OCI-LY1 (cell line): ENCODE measurements around the gene MAST4.

Experiments
- EZH2 ChIP-seq: fragments of 200-600 bp; sonication (generic), shearing (Covaris generic); IDR thresholded peaks from 2 replicates; pipeline ENCODE4 v1.8.0; 2017; ENCODE audit warnings: borderline replicate concordance, mixed run types, mild to moderate bottlenecking, antibody characterized with exemption, low read length, moderate library complexity, mixed read lengths
- TF ChIP-seq, protein P1 (sequence below): fragments of 200-600 bp; sonication (generic), shearing (Covaris generic); IDR thresholded peaks from 2 replicates; pipeline ENCODE4 v1.5.1; 2017; ENCODE audit warnings: mild to moderate bottlenecking, antibody characterized with exemption, low read length, moderate library complexity, mixed read lengths

DNA sequence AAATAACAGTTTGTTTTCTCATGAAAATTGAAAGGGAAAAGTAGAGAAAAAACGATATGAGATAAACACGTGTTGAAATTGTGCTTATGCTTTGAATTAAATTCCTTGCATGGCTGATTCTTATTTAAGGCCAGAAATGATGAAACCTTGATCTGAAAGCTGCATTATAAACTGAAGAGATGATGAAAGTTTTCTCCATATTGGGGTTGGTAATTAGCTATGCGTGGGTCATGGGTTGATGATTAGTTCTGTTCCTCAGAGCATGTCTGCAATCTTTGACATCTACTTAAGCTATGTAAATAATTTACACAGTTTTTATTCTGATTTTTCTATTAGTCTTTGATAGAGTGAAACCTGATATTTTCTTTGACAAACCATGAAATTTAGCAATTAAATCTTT, 336.3 kb downstream of the MAST4 start:
- TF ChIP-seq, protein P1, sequence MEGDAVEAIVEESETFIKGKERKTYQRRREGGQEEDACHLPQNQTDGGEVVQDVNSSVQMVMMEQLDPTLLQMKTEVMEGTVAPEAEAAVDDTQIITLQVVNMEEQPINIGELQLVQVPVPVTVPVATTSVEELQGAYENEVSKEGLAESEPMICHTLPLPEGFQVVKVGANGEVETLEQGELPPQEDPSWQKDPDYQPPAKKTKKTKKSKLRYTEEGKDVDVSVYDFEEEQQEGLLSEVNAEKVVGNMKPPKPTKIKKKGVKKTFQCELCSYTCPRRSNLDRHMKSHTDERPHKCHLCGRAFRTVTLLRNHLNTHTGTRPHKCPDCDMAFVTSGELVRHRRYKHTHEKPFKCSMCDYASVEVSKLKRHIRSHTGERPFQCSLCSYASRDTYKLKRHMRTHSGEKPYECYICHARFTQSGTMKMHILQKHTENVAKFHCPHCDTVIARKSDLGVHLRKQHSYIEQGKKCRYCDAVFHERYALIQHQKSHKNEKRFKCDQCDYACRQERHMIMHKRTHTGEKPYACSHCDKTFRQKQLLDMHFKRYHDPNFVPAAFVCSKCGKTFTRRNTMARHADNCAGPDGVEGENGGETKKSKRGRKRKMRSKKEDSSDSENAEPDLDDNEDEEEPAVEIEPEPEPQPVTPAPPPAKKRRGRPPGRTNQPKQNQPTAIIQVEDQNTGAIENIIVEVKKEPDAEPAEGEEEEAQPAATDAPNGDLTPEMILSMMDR: no peak
- TF ChIP-seq EZH2: no peak
